NCI-H345 (cell line): Measurements from ENCODE around the gene EEF1B2.
"Not testable (repeated sequence)": the region's sequence is repeated elsewhere in the genome, so short reads cannot be mapped to it uniquely, and the experiment has no call there.

Experiments
- DNase-seq: peaks from one replicate; lab custom pipeline; 2025; lab: John Stamatoyannopoulos, UW

Gene EEF1B2

DNA sequence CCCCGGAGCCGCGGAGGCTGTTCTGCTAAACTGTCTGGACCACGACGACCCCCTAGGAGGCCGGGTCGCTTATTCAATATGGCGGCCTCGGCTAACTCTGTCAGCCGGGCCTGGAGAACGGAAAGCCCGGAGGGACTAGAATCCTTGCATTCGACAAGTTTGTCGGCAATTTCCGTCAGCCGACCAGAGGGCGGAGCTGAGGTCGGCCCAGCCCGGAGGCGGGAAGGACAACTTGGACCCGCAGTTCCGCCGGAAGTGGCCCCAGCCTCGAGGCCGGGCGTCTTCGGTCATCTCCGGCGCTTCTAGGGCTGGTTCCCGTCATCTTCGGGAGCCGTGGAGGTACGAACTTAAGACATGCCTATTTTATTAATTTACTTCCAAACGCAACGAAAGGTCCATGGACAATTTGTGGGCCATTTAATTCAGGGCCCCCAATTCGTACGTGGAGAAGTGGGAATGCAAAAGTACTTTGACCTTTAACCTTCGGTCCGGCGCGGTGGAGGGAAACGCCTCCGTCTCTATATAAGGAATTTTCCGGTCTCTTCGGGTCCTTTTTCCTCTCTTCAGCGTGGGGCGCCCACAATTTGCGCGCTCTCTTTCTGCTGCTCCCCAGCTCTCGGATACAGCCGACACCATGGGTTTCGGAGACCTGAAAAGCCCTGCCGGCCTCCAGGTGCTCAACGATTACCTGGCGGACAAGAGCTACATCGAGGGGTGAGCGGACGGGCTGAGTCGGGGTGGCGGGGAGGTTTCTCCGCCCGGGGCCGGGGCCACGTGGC lies at the start of gene EEF1B2, which contains the start of gene NDUFS1:
TSS of gene EEF1B2 (plus strand) at position 550 of the 779 bp plus-strand sequence. CDS start at position 635, 85 bp downstream.
TSS of gene NDUFS1 (minus strand) at position 99 of the 779 bp plus-strand sequence. CDS start 5,766 bp downstream, outside the sequence.
- DNase-seq, result peak; percentile 98

DNA sequence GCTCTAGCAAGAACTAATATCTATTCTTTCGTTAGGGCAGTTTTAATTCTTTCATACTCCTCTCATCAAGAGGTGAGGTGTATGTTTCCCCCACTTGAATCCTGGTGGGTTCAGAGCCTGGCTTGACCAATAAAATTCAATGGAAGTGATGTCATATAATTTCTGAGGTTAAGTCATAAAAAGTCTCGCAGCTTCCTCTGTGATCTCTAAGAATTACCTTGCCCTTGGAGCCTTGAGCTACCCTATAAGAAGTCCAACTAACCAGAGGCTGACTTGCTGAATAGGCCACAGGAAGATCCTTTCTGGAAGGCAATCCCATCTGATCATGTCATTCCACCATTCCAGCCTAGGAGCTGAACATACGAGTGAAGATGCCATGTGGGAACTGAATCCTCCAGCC lies 47.6 kb upstream of the EEF1B2 start:
- DNase-seq, result no peak

DNA sequence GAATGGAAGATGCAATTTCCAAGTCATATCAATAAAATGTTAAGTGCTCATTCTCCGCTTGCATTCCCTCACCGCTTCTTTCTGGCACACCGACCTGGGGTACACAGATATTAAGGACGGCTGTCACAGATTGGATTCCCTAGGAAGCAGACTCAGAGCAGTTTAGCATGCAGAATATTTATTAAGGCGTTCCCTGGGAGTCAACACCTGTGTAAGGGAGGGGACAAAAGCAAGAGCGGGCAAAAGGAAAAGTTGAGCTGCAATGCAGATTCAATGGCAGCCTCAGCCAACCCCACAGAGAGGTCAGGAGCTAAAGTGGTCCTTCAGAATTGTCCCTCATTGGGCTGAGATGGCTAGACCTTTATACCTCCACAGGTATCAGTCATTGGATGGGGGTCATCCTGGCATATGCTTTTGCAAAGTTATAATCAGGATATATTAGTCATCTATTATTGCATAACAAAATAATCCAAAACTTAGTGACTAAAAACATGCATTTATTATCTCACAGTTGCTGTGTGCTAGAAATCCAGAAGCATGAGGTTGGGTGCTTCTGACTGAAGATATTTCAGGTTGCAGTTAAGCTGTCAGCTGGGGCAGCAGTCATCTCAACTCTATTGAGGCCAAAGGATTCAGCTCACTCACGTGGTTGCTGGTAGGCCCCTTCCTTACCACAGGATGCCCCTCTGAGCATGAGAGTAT lies 46.7 kb upstream of the EEF1B2 start:
- no peak for DNase-seq

DNA sequence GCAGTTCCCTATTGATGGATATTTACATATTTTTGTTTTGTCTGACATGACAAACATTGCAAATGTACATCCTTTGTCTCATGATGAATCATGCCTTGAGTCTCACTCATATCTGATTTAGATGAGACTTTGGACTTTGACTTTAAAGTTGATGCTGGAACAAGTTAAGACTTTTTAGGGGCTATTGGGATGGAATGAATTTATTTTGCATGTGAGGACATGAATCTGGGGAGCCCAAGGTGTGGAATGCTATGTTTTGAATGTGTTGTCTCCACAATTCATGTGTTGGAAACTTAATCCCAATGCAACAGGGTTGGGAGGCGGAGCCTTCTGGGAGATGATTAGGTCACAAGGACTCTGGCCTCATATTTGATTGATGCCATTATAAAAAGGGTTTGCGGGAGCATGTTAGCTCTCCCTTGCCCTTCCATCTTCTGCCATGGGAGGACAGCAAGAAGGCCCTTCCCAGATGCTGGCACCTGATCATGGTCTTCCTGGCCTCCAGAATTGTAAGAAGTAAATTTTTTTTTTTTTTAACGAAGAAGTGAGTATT lies 44.6 kb upstream of the EEF1B2 start:
- DNase-seq, result no peak

DNA sequence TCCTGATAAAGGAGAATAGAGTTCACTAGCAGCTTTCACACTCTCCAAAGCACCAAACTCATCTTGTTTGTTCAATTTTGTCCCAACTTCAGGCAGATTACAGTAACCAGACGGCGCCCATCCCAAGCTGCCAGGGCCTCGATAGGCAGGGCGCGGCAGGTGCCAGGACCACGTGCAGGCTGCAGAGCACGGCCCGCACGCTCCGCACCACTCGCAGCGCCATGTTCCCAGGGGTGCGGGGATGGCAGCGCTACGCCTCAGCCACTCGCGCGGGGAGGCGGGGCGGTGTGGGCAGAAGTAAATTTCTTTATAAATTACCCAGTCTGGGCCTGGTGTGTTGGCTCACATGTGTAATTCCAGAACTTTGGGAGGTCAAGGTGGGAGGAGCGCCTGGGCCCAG lies 43.4 kb upstream of the EEF1B2 start:
- DNase-seq, result no peak

DNA sequence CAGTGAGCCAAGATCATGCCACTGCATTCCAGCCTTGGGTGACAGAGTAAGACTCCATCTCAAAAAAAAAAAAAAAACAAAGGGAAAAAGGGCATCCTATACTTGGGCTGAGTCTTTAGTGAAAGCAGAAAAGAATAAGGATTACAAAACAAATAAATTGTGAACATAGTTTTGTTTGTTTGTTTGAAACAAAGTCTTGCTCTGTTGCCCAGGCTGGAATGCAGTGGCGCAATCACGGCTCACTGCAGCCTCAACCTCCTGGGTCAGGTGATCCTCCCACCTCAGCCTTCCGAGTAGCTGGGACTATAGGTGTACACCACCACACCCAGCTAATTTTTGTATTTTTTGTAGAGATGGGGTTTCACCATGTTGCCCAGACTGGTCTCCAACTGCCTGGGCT lies 37.1 kb upstream of the EEF1B2 start:
- DNase-seq, result not testable (repeated sequence)

DNA sequence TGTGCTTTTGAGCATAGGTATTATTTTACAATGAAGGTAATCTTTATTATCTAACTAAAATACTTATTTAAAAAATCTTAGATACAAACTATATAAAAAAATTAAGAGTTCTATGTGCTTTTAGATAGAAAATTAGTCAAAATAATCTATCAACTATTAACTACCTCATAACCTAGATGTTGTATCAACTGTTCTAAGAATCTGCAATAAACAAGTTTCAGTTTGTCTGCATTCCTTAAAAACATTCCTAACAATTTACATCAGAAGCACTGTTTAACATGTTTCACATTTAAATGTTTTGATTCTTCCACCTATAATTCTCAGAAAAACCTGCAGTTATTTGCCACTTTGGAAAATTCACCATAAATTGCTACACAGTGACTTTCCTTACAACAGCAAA lies 33.8 kb upstream of the EEF1B2 start:
- no peak for DNase-seq

DNA sequence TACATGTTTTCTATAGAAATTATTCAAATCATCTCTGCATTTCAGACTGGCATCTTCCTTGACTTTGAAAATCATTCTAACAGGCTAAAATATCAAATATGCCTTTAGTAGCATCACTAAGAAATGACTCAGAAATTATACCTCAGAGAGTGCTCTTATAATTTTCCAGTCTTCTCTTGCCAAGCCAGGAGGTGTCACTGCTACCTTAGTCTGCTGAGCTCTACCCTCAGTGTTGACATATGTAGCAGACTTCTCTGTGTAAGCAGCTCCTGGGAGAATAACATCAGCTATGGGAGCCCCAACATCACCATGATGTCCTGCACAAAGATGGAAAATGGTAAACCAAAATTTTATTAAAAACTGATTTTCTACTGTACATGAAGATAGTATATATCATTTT lies 32.0 kb upstream of the EEF1B2 start:
- no peak for DNase-seq

DNA sequence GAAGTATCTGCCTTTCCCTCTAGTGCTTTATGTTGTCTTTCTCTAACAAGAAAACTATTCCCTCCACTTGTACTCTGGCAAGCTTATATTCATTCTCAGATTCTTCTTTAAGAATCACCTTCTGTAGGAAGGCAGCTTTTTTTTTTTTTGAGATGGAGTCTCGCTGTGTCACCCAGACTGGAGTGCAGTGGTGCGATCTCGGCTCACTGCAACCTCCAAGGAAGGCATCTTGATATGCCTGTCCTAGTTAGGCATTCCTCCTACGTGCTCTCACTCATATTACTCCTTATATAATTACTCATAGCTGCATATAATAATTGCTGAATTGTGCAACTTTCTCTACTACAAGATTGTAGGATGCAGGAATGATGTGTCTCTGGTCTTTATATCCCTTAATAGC lies 16.2 kb upstream of the EEF1B2 start:
- DNase-seq, result no peak

DNA sequence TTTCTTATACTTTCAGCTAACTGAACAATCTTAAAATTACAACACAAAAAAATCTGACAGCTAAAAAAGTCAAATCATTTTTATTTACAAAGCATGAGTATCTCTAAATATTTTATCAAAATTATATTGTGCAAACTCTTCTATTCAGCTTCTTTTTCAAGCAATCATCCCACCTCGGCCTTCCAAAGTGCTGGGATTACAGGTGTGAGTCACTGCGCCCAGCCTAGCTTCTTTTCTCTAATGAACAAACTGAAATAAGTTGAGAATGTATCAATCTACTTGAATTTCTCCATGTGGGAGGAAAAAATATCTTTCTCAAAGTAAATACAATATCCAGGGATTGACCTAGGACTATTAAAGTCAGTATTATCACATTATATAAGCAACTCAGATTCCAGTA lies 15.3 kb upstream of the EEF1B2 start:
- no peak for DNase-seq

DNA sequence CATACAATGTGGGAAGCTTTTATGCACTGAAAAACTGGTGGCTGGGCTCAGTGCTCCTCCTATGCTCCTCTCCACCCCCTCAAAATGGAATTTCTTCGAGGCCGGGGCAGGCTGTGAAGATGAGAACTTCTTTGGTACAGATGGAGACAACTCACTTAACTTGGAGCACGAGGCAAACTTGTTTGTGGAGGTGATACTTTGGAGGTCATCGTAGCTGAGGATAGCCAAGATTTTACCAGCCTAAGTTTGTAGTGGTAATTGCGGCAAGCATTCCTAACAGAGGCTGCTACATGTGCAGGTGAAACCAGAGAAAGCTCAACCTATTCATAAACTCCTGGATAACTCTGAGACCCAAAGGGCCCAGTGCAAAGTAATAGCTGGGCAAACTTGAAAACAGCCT lies 14.0 kb upstream of the EEF1B2 start:
- no peak for DNase-seq

DNA sequence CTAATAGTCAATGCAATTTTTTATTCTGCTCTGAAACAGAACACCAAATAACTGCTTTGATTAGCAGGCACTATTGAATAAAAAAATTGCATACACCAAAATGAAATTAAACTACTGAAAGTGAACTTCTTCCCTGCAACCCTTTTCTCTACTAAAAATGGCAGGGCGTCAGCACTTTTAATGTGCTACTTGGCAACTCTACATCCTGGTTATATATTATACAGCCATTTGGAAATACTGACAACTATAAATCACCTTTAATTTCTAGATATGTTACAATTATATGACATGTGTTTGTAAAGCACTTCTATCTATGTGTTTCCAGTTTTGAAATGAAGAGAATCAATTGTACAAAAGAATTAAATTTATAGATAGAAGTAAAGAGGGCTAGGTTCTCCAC lies 10.4 kb upstream of the EEF1B2 start:
- DNase-seq, result no peak

DNA sequence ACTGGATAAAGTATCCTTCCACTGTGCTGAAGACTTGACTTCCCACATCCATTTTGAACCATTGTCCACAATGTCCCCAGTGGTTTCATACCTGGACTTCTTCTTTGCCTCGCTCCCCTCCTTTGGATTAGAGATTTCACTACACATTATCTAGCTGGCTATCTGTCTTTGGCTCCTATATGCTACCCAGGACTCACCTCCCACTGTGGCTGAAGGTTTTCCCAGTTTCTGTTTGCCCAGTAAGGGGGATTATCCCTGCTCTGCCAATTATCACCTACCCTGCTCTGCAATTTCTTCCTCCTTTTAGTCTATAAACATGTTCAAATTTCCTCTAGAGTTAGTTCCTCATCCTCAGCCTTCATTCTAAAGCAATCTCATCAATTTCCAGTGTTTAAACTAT lies 9.5 kb upstream of the EEF1B2 start:
- no peak for DNase-seq

DNA sequence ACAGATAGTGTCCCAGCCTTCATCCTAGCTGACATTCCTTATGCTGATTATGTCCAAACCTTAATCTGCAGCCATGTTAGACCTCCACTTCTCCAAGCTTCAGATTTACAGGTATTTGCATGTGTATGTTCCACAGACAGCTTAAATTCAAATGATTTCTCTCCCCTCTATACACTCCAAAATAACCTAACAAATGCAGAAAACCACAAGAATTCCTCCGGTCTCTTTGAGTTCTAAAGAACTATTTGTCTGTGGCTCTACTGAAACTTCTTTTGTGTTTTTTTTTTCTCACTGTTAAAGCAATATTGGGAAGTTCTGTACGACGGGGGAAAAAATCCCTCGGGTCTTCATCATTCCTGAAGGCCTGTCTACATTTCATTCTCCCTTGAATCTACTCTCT lies 9.1 kb upstream of the EEF1B2 start:
- DNase-seq, result no peak

DNA sequence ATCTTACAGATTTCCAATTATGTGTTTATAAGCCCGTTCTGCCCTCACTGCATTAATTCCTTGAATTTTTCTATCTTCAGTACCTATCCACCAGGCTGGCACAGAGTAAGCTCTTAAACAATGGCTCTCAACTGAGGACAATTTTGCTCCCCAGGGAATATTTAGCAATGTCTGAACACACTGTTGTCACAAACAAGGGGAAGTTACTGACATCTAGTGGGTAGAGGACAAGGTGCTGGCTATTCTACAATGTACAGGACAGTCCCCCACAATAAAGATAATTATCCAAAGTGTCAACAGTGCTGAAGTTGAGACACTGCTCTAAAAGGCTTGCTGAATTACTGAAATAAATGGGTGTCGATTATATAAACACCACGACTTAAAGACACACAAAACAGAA lies 5.5 kb upstream of the EEF1B2 start:
- peak; percentile 46 for DNase-seq

DNA sequence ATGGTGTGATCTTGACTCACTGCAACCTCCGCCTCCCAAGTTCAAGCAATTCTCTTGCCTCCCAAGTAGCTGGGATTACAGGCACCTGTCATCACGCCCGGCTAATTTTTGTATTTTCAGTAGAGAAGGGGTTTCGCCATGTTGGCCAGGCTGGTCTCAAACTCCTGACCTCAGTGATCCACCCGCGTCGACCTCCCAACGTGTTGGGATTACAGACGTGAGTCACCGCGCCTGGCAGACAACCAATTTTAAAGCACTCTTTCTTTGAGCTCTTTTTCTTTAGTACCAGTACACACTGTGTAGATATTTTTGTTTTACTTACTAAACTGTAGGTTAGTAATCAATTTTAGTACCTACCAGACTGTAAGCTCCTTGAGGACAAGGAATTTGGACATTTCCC lies 2.7 kb upstream of the EEF1B2 start:
- not testable (repeated sequence) for DNase-seq

DNA sequence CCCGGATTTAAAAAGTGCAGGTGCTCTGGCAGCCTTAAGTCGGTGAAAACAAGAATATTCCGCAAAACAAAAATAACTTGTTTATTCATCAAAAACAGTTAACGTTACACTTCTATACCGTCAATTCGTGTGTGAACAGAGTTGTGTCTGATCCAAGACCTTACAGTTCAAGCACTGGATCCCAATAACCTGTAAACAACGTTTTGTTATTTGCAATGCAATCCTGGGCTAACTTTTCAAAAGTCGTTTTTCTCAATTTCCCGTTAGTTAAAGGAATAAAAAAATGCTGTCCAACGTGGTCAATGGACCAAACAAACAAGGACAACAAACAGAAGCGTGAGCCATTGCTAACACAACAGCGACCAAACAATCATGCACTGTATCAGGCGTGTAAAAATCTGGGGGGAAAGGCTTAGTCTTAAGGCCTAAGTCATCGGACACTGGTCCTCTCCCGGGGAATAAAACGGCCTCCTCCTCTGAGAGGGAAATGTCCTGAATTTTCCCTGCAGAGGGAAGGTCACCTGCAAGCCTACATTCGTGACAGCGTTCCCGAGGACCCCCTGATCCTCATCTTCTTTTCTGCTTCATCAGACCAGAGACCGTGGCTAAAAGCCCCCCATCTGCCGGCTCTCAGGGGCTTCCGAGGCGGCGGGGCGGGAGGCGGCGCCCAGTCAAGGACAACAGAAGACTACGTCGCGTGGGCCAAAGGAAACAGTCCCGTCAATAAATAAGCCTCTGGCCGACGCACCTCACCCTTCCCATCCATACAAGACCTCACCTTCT lies 941 bp upstream of the EEF1B2 start:
- DNase-seq, result no peak

DNA sequence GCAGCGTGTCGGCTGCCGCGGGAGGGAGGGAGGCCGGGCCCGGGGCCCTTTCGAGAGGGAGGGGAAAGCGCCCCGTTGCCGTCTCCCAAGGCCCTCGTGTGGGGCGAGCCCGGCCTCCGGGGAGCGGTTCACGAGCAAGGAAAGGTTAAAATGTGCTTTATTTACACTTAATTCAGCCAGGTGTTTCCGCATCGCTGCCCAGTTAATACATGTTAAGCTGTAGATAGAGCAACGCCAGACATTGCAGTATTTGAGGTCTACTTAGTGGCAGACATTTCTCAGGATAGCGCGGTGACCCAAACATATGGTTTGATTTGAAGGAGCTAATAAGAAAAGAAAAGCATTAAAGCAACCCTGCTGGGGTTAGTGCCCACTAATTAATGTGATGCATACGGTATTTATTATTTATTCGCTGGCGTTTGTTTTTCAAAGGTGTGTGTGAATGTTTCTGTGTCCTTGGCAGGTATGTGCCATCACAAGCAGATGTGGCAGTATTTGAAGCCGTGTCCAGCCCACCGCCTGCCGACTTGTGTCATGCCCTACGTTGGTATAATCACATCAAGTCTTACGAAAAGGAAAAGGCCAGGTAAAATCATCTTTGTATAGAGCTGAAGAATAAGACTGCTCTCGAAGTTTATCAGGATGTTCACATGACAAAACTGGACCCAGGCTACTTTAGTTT lies 571 bp downstream of the EEF1B2 start:
- DNase-seq, result peak; percentile 48

DNA sequence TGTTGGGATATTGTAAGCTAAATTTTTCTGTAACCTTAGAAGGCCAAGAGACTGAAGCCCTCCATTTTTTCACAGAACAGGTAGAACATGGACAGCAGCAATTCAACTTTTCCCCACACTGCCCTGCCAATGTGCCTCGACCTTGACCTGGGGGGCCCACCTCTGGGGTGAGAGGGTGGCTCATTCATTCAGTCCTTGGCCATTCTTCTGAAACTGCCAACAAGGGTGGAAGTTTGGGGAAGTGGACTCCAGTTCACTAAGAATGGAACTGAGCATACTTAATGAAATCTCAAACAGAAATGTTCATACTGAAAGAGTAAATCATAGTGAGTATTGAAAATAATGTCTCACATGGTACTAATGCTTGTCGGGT lies 1.1 kb downstream of the EEF1B2 start:
- no peak for DNase-seq

DNA sequence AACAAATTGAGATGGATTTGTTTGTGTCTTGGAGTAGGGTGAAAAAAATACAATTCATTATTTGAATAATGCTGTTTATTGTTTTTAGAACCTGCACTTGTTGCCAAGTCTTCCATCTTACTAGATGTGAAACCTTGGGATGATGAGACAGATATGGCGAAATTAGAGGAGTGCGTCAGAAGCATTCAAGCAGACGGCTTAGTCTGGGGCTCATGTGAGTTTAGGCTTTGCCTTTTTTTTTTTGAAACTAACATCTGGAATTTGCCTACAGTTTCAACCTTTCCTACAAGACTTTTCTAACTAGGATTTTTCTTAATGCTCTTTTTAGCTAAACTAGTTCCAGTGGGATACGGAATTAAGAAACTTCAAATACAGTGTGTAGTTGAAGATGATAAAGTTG lies 2.7 kb downstream of the EEF1B2 start:
- not testable (repeated sequence) for DNase-seq

DNA sequence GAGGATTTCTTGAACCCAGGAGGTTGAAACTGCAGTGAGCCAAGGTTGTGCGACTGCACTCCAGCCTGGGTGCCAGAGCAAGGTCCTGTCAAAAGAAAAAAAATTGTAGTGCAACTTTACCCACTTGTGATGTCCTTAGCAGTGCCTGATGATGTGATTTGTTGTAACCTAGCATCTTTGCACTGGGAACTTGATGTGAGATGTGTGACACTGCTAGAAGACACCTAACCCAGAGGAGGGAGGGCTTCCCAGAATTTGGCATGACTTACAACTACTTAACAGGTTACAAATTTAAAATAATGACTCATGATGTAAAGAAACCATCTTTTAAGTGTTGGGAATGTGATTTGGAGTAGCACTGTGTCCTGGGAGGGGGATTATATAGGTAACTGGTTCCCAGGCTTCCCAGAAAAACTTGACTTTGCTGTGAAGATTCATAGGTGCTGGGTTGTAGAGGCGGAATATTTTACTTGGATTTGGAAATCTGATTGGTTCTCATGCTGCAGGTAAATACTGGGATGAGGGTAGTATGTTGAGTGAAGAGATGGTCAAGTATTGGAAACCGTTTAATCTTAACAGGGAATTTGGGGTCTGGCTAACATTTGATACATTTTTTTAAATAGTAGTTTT lies 3.7 kb downstream of the EEF1B2 start:
- DNase-seq, result no peak
